Stimulated activated naive CD8-positive, alpha-beta T cell treated with anti-CD3 and anti-CD28 coated beads, Interleukin-15, amount 100 ng/mL, for 72 hours (primary cell): ENCODE measurements around the gene ASAP2.
"Not testable (repeated sequence)": the region's sequence is repeated elsewhere in the genome, so short reads cannot be mapped to it uniquely, and the experiment has no call there.

ENCODE experiments used
- ATAC-seq: fragments of 150-1000 bp; cut with Tn5 transposase; 2 replicates; pipeline ENCODE4 v1.10.0; 2021; ENCODE audit warnings: mild to moderate bottlenecking, moderate library complexity
- DNase-seq, 2 donors: peaks; one replicate each; pipeline ENCODE4 v3.0.0; 2021 to 2022
- H3K27ac Mint-ChIP-seq, 2 donors: one replicate each; pipeline ENCODE4 v1.8.0; 2022; ENCODE audit warnings: mild to moderate bottlenecking in 2 of 2, mixed read lengths in 2 of 2, moderate library complexity in 2 of 2
- H3K27me3 Mint-ChIP-seq: one replicate; pipeline ENCODE4 v1.8.0; 2022; ENCODE audit warnings: mixed read lengths
- H3K4me1 Mint-ChIP-seq: one replicate; pipeline ENCODE4 v1.8.0; 2022; ENCODE audit warnings: mild to moderate bottlenecking, mixed read lengths
- H3K4me3 Mint-ChIP-seq, 2 donors: one replicate each; pipeline ENCODE4 v1.8.0; 2022; ENCODE audit warnings: mild to moderate bottlenecking in 2 of 2, mixed read lengths in 2 of 2, moderate library complexity in 1 of 2
- H3K9me3 Mint-ChIP-seq, 2 donors: one replicate each; pipeline ENCODE4 v1.8.0; 2022; ENCODE audit warnings: mixed read lengths in 2 of 2

Gene ASAP2

GRCh38 chr2:9263428-9263827 lies 56.8 kb downstream of the ASAP2 start:
- peaks cover 7% of the 10 kb centered on the region for H3K4me1 Mint-ChIP-seq
- DNase-seq (no peak), ATAC-seq (no peak)
- H3K27ac Mint-ChIP-seq = peak overlapping the region; percentile 35 to 58
- no peaks in the 10 kb centered on the region for H3K9me3 Mint-ChIP-seq
- peaks cover 10% of the 10 kb centered on the region for H3K27me3 Mint-ChIP-seq
- no peak overlapping the region for H3K4me3 Mint-ChIP-seq

DNA sequence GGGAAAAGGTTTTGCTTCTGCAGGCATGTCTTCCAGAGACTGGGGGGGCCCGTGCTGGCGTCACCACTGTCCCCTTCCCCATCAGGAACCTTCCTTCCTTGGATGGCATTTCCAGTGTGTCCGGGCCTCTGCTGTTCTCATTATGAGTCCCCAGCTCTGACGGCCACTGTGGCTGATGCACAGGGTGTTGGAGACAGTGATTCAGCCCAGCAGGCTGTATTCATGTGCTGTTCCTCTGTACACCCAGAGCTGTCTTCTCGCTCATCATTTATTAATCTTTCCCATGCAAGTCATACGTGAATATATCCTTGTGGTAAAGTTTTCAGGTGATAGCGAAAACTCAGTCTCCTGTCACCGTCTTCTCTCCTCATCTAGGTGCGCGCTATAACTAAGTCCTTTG lies 57.7 kb downstream of the ASAP2 start:
- H3K9me3 Mint-ChIP-seq = no peaks in the 10 kb centered on the region
- H3K27ac Mint-ChIP-seq = no peak overlapping the region
- H3K4me1 Mint-ChIP-seq = peaks cover 7% of the 10 kb centered on the region
- no peak overlapping the region for H3K4me3 Mint-ChIP-seq
- peaks cover 10% of the 10 kb centered on the region for H3K27me3 Mint-ChIP-seq
- DNase-seq (no peak), ATAC-seq (no peak)

- peaks cover 7% of the 10 kb centered on the region for H3K4me1 Mint-ChIP-seq
- H3K27me3 Mint-ChIP-seq = peaks cover 10% of the 10 kb centered on the region
- DNase-seq = no peak
- ATAC-seq = no peak
- no peak overlapping the region for H3K4me3 Mint-ChIP-seq
- H3K27ac Mint-ChIP-seq = no peak overlapping the region
- H3K9me3 Mint-ChIP-seq = no peaks in the 10 kb centered on the region
These were observed 60.1 kb downstream of the ASAP2 start for GRCh38 chr2:9266711-9267110.

GRCh38 chr2:9267286-9267685 lies 60.7 kb downstream of the ASAP2 start:
- not testable (repeated sequence) for H3K4me3 Mint-ChIP-seq, ATAC-seq, H3K4me1 Mint-ChIP-seq, DNase-seq, H3K9me3 Mint-ChIP-seq
- Mint-ChIP-seq H3K27ac (peak overlapping the region in 1 of 2 donors; percentile 52), H3K27me3 (peaks cover 10% of the 10 kb centered on the region)

DNA sequence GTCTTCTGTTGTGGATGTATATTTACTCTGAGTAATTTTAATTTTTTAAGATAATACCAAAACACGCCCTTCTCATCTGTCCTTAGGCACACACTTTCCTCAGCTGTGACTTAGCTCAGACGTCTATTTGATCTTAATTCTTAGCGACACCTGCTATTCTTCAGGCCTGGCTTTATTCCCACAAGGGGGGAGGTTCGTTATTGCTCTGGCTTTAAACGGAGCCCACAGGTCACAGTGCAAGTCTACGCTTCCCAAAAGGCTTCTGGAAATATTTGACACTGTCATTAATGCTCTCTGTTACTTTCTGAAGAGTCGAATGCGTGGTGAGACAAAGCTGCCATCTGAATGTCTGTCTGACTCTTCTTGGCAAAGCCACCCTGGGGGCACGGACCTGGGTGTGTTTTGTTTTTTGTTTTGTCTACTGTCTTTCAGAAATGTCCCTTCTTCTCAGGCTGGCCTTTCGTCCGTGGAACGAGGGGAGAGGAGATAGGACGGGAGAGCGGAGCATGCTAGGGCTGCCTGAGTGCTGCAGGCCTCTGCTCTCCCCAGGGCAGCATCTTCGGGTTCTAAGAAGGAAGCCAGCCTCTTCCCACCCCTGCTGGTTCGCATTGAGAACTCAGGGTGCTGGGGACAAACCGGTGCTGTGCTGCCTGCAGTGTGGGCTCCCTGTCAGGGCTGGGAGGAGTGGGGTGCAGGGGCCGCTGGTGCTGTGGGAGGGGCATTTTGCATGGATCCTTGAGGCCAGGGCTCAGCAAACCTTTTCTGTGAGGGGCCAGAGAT lies 61.9 kb downstream of the ASAP2 start:
- DNase-seq = no peak
- Mint-ChIP-seq H3K9me3 (no peaks in the 10 kb centered on the region), H3K27ac (no peak overlapping the region), H3K4me3 (no peak overlapping the region), H3K27me3 (peaks cover 3% of the 10 kb centered on the region), H3K4me1 (peaks cover 3% of the 10 kb centered on the region)
- ATAC-seq = no peak

GRCh38 chr2:9269295-9269694 lies 62.7 kb downstream of the ASAP2 start:
- H3K9me3 Mint-ChIP-seq = no peaks in the 10 kb centered on the region
- H3K27ac Mint-ChIP-seq = peak overlapping the region in 1 of 2 donors; percentile 31
- no peak overlapping the region for H3K4me3 Mint-ChIP-seq
- no peaks in the 10 kb centered on the region for H3K27me3 Mint-ChIP-seq
- ATAC-seq = no peak
- no peak for DNase-seq
- H3K4me1 Mint-ChIP-seq = no peaks in the 10 kb centered on the region

DNA sequence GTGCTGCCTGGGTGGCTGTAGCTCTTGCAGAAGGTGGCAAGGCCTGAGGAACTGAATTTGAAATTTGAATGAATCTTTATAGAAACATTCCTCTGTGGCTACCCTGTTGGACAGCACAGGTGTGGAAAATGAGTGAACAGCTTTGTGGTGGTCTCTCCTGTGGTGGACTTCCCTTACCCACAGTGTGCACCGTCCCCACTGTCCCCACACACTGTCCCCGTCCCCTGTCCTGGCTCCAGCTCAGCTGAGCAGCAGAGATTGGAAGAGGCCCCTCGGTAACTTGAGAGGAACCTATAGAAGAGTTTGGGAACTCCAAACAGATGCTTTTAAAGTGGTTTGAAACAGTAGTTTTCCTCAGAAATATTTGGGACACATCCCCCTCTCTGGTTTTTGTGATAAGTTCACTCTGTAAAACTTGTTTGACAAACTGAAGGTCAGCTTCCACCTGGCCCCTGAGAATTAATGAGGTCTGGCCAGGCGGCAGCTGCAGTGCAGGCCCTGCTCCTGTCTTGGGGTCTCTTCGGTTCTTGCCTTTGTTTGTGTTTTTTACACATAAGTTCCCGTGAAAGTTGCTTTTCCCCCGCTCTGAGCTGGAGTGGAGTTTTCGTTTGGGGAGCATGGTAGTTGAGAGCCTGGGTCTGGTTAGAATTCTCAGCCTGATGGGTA lies 63.2 kb downstream of the ASAP2 start:
- H3K27ac Mint-ChIP-seq = no peak overlapping the region
- no peak overlapping the region for H3K4me3 Mint-ChIP-seq
- no peaks in the 10 kb centered on the region for H3K9me3 Mint-ChIP-seq
- no peaks in the 10 kb centered on the region for H3K4me1 Mint-ChIP-seq
- DNase-seq = no peak
- ATAC-seq = no peak
- no peaks in the 10 kb centered on the region for H3K27me3 Mint-ChIP-seq

- no peaks in the 10 kb centered on the region for H3K27me3 Mint-ChIP-seq
- H3K27ac Mint-ChIP-seq = no peak overlapping the region
- no peaks in the 10 kb centered on the region for H3K9me3 Mint-ChIP-seq
- ATAC-seq = no peak
- no peak overlapping the region for H3K4me3 Mint-ChIP-seq
- no peak for DNase-seq
- no peaks in the 10 kb centered on the region for H3K4me1 Mint-ChIP-seq
These were observed 64.5 kb downstream of the ASAP2 start for GRCh38 chr2:9271091-9271490.

DNA sequence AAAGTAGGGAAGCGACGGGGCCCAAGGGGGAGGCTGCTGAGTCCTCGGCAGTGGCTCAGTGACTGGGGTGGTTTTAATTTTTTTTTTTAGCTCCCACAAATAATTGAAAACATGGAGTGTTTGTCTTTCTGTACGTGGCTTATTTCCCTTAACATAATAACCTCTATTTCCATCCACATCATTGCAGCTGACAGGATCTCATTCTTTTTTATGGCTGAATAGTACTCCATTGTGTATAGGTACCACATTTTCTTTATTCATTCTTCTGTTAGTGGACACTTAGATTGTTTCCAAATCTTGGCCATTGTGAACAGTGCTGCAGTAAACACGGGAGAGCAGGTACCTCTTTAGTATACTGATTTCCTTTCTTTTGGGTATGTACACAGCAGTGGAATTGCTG lies 65.1 kb downstream of the ASAP2 start:
- Mint-ChIP-seq H3K27me3 (no peaks in the 10 kb centered on the region), H3K4me1 (no peaks in the 10 kb centered on the region), H3K9me3 (no peaks in the 10 kb centered on the region), H3K4me3 (no peak overlapping the region), H3K27ac (no peak overlapping the region)
- no peak for DNase-seq
- ATAC-seq = no peak

GRCh38 chr2:9273486-9274130 lies 67.0 kb downstream of the ASAP2 start:
- DNase-seq (no peak), ATAC-seq (no peak)
- Mint-ChIP-seq H3K4me3 (no peak overlapping the region), H3K27ac (no peak overlapping the region), H3K4me1 (no peaks in the 10 kb centered on the region), H3K9me3 (no peaks in the 10 kb centered on the region), H3K27me3 (no peaks in the 10 kb centered on the region)

- Mint-ChIP-seq H3K27ac (no peak overlapping the region), H3K4me1 (no peaks in the 10 kb centered on the region), H3K27me3 (no peaks in the 10 kb centered on the region), H3K4me3 (no peak overlapping the region), H3K9me3 (no peaks in the 10 kb centered on the region)
- DNase-seq = no peak
- no peak for ATAC-seq
These were observed 68.2 kb downstream of the ASAP2 start for GRCh38 chr2:9274701-9275343.

- H3K4me3 Mint-ChIP-seq = no peak overlapping the region
- H3K4me1 Mint-ChIP-seq = no peaks in the 10 kb centered on the region
- no peaks in the 10 kb centered on the region for H3K9me3 Mint-ChIP-seq
- H3K27ac Mint-ChIP-seq = no peak overlapping the region
- no peaks in the 10 kb centered on the region for H3K27me3 Mint-ChIP-seq
- DNase-seq (no peak), ATAC-seq (no peak)
These were observed 68.8 kb downstream of the ASAP2 start for GRCh38 chr2:9275399-9275798.

GRCh38 chr2:9276074-9276473 lies 69.5 kb downstream of the ASAP2 start:
- H3K4me1 Mint-ChIP-seq = no peaks in the 10 kb centered on the region
- no peak overlapping the region for H3K27ac Mint-ChIP-seq
- no peak overlapping the region for H3K4me3 Mint-ChIP-seq
- no peaks in the 10 kb centered on the region for H3K9me3 Mint-ChIP-seq
- no peaks in the 10 kb centered on the region for H3K27me3 Mint-ChIP-seq
- DNase-seq = no peak
- ATAC-seq = no peak

DNA sequence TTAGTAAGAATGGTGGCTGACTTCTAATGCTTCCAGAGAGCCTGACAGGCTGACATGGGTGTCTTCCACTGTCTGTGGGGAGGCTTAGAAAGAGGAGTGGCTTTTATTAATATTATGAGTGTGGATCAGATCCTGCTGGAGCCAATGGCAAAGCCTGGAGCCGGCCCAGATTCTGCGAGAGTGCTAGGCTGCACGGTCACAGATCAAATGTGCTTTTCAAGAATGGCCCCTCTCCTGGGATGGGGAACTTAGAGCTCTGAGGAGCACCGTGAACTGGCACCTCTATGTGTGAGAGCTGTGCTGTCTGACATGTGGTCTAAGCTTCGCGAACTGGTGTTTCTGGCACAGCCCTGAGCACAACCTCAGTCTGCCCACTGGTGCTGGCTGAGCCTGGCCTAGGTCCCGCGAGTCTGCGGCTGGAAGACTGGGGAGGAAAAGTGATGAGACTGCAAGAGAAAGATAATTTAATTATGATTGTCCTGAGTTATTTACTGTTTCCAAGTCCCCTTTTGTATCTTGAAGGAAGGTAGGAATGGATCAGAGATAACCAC lies 70.4 kb downstream of the ASAP2 start:
- no peaks in the 10 kb centered on the region for H3K27me3 Mint-ChIP-seq
- H3K27ac Mint-ChIP-seq = no peak overlapping the region
- H3K9me3 Mint-ChIP-seq = no peaks in the 10 kb centered on the region
- no peak overlapping the region for H3K4me3 Mint-ChIP-seq
- DNase-seq = no peak
- ATAC-seq = no peak
- H3K4me1 Mint-ChIP-seq = no peaks in the 10 kb centered on the region

- no peak for DNase-seq
- no peaks in the 10 kb centered on the region for H3K9me3 Mint-ChIP-seq
- H3K4me1 Mint-ChIP-seq = no peaks in the 10 kb centered on the region
- ATAC-seq = no peak
- H3K4me3 Mint-ChIP-seq = no peak overlapping the region
- H3K27me3 Mint-ChIP-seq = no peaks in the 10 kb centered on the region
- no peak overlapping the region for H3K27ac Mint-ChIP-seq
These were observed 71.8 kb downstream of the ASAP2 start for GRCh38 chr2:9278439-9278838.

DNA sequence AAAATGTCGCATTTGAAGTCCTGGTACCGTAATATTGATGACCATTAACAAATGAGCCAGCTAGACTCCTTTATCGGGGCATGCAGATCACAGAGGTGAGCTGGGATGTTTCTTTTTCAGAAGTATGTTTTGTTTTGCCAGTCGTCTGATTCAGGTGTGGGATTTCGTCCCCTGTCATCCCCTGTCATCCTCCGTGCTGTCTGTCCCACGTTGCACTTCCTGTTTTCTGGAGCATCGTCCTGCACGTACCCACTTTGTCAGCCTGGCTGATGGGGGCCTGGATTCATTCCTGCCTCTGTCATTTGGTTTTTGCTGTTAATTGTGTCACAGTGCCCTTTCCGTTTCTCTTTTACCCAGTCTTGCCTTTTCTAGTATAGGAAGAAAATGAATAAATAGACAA lies 72.8 kb downstream of the ASAP2 start:
- no peaks in the 10 kb centered on the region for H3K4me1 Mint-ChIP-seq
- H3K27ac Mint-ChIP-seq = peak overlapping the region in 1 of 2 donors; percentile 23
- ATAC-seq = no peak

More for the DNA sequence above, 72.8 kb downstream of the ASAP2 start:
- H3K27me3 Mint-ChIP-seq = no peaks in the 10 kb centered on the region
- H3K9me3 Mint-ChIP-seq = no peaks in the 10 kb centered on the region
- DNase-seq = no peak
- no peak overlapping the region for H3K4me3 Mint-ChIP-seq
